ENCODE measurements around the gene PRPS1. TPM values are rescaled to one million over a fixed set of nuclear protein-coding genes. Genes with fewer than 3 reads are reported as not detected.

PRPS1 gene
- total RNA-seq, 1 donor: 30.4 TPM

DNA sequence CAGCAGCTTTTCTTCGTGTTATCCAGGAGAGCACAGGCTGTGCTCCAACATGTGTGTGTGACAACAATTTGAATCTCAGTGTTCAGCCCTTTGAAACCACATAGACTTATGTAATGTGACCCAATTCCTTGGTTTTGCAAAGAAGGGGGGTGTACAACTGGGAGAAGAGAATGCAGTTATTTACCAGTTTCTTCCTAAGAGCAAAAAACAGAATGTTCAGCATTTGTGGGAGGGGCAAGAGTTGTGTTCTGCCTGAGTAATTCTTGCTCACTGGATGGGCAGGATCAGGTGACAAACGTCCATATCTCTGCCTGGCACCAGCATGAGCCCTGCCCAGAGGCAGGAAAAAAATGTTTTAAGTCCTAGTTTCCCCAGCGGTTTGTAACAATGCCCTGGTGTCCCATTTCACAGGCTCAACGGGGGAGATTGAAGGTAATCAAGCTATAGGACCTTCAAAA lies 72.0 kb downstream of the PRPS1 start:
- Histone ChIP-seq H3K4me1 (ENCODE audit: insufficient read depth, low read length) (no peaks in the 10 kb centered on the region), H3K27me3 (ENCODE audit: insufficient read depth, low read length) (peaks cover 23% of the 10 kb centered on the region), H3K4me3 (ENCODE audit: insufficient read depth, low read length) (no peak overlapping the region), H3K9me3 (ENCODE audit: low read depth, low read length) (no peaks in the 10 kb centered on the region), H4K20me1 (ENCODE audit: insufficient read depth, low read length) (no peaks in the 10 kb centered on the region), H3K27ac (ENCODE audit: low read depth, low read length) (no peak overlapping the region), H3K36me3 (ENCODE audit: insufficient read depth, low read length) (no peaks in the 10 kb centered on the region), H2AFZ (ENCODE audit: low read length) (no peak overlapping the region), H3K79me2 (ENCODE audit: insufficient read depth, low read length) (no peaks in the 10 kb centered on the region), H3K4me2 (ENCODE audit: insufficient read depth, low read length) (no peak overlapping the region)
- DNase-seq (ENCODE audit: insufficient read length, low spot score, missing footprints): peak; percentile 23
- TF ChIP-seq, protein P1, sequence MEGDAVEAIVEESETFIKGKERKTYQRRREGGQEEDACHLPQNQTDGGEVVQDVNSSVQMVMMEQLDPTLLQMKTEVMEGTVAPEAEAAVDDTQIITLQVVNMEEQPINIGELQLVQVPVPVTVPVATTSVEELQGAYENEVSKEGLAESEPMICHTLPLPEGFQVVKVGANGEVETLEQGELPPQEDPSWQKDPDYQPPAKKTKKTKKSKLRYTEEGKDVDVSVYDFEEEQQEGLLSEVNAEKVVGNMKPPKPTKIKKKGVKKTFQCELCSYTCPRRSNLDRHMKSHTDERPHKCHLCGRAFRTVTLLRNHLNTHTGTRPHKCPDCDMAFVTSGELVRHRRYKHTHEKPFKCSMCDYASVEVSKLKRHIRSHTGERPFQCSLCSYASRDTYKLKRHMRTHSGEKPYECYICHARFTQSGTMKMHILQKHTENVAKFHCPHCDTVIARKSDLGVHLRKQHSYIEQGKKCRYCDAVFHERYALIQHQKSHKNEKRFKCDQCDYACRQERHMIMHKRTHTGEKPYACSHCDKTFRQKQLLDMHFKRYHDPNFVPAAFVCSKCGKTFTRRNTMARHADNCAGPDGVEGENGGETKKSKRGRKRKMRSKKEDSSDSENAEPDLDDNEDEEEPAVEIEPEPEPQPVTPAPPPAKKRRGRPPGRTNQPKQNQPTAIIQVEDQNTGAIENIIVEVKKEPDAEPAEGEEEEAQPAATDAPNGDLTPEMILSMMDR (IDR thresholded peaks at IDR 0.05; ENCODE audit: extremely low read depth, low read depth, low read length): no peak

Other genes starting within 250 kb of the PRPS1 start
- gene FRMPD3, start 178.9 kb upstream of the PRPS1 start, total RNA-seq: under 0.01 TPM in 2 replicates
- 57.2 and 62.2 TPM in 2 replicates for gene TSC22D3, start 147.3 kb downstream of the PRPS1 start, total RNA-seq
- gene NCBP2L, start 149.2 kb downstream of the PRPS1 start, total RNA-seq: not detected in 2 replicates
- gene MID2, start 197.4 kb downstream of the PRPS1 start, total RNA-seq: 19.9 and 23.6 TPM in 2 replicates